HG03175 (cell line): ENCODE measurements around the gene OLFML1.

Experiments
- ATAC-seq: cut with Tn5 transposase; IDR thresholded peaks from one replicate; pipeline ENCODE4 v1.9.1; 2021; ENCODE audit warnings: mild to moderate bottlenecking, moderate library complexity; ENCODE audit not compliant: unreplicated experiment

OLFML1 gene

DNA sequence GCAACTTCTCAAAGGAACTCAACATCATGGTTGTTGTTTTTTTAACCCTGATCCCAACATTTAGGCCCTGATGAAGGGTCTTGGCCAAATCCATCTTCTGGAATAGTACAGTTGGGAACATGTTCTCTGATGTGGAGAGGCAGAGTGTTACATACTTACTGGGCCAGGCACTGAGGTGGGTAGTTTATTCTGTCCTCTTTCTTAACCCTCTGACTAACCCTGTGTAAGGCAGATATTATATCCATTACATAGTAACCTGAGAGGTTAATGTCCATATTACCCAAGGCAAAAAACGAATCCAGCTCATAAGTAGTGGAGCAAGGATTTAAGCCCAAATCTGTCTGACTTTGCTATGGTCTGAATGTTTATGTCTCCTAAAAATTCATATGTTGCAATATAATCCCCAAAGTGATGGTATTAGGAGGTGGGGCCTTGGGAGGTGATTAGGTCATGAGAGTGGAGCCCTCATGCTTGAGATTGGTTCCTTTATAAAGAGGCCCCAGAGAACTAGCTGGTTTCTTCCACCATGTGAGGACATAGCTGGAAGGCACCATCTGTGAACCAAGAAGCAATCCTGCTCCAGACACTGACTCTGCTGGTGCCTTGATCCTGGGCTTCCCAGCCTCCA, 44.8 kb downstream of the OLFML1 start:
- ATAC-seq: no peak

GRCh38 chr11:7531011-7531410, 45.7 kb downstream of the OLFML1 start:
- no peak for ATAC-seq

GRCh38 chr11:7532405-7533145, 47.3 kb downstream of the OLFML1 start:
- ATAC-seq: no peak

DNA sequence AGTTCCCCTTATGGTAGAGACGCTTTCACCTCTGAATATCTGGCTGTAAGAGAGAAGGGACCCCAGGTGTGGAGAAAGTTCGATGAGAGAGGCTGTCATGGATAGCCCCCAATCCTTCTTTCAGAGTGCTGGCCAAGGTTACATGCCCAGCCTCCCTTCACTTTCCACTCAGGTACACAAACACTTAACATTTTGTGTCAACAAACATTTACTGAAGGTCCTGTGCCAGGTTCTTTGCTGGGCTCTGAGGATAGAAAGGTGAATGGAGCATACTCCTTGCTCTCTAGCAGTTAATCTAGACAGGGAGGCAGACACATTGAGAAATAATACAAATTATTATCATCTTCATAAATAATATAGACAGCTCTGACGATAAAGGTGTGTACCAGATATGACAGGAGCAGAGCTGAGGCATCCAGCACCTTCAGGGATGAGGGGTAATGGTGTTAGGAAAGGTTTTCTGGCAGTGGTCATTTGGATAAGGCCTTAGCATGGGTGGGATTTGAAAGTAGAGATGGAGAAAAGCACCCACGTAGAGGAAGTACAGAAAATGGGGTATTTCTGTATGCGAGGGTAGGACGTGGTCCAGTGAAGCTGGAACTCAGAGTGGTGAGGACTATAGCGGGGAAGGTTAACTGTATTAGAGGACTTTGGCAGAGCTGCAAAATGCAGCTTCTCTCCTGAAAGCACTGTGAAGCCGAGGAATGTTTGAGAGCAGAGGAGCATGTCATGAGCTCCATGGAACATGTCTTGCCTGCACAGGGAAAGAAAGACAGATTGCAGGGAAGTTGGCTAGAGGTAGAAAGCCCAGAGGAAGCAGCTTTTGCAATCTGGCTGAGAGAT, 48.1 kb downstream of the OLFML1 start:
- no peak for ATAC-seq

- no peak for ATAC-seq
Observed at GRCh38 chr11:7534042-7534378, 48.7 kb downstream of the OLFML1 start.

DNA sequence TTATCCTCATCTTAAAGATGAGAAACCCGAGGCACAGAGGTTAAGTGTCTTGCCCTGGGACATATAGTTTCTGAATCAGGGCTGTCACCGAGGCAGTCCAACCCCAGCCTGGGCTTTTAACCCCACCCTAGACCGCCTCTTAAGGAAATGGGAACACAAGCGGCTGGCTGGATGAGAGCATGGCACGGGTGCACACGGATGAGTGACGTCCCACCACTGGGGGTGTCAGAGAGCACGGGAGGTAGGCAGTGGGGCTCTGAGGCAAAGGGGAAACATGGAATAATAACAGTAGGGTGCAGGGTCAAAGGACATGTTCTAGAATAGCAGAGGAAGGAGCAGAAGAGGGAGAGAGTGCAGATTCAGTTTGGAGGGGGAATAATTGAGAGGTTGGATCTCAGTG, 50.8 kb downstream of the OLFML1 start:
- ATAC-seq: no peak

DNA sequence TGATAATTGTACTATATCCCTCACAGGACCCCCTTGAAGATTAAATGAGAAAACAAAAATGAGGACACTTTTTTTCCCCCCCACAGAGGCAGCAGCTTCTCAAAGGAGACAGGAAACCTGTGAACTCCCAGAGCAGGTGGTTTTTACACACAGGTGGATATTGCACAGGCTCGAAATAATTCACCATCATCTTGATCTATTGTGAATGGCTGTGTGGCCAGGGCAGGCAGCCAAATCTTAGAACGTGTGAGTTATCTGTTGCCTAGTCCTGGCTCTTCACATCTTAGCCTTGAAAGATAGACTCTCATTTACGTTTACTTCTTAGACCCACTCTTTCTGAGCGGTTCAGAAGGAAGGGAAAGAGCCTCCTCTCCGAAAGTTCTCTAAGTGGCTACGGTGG, 52.0 kb downstream of the OLFML1 start:
- no peak for ATAC-seq

DNA sequence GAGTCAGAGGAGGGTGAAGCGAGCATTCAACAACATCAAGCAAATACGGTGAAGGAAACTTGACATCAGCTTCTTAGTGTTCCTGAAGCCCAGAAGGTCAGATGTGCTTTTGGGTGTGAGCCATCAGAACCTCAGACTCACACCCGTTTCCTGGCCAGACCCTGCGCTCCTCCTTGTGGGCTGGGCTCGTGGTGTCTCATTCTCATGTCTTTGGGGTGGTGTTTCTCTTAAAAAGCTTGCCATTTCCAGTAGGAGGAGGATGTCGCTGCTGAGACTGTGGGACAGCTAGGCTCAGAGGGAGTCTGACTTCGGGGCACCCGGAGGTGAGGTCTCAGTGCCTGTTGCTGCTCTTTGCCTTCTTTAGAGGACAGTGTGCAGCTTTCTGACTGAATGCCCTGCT, 52.7 kb downstream of the OLFML1 start:
- ATAC-seq: no peak

- ATAC-seq: no peak
Observed at GRCh38 chr11:7538466-7539454, 53.5 kb downstream of the OLFML1 start.

GRCh38 chr11:7540830-7541555, 55.7 kb downstream of the OLFML1 start:
- ATAC-seq: no peak

DNA sequence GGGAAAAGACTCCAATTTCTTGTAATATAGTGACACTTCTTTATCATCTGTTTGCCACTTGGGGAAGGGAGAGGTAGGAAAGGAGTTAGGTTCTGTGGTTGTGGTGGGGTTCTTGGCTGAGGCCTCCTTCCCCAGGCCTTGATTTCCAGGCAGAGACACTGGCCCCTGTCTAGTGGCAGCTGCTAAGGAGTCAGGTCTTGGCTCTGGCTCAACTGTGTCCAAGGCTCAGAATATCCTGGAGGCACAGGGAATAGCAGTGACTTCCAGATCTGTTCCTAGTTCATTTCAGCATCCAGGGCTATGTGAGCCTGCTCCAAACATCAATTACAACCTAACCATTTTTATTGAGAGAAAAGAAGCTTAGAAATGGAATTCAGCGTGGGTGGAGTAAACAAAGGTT, 58.0 kb downstream of the OLFML1 start:
- no peak for ATAC-seq

GRCh38 chr11:7544021-7544420, 58.7 kb downstream of the OLFML1 start:
- no peak for ATAC-seq

DNA sequence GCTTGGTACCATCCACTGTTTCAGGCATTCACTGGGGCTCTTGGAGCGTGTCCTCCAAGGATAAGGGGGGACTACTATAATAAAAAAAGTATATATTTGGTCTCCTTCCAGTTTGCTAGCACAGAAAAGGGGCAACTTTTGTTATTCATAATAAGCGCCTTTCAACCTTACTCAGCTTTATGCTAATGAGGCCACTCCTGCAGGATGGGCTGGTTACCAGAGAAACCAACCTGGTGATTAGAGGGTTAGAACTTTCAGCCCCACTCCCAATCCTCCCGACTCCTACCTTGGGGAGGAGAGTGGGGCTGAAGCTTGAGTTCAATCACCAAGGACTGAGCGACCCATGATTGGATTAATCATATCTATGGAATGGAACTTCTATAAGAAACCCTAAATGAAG, 60.3 kb downstream of the OLFML1 start:
- ATAC-seq: no peak

DNA sequence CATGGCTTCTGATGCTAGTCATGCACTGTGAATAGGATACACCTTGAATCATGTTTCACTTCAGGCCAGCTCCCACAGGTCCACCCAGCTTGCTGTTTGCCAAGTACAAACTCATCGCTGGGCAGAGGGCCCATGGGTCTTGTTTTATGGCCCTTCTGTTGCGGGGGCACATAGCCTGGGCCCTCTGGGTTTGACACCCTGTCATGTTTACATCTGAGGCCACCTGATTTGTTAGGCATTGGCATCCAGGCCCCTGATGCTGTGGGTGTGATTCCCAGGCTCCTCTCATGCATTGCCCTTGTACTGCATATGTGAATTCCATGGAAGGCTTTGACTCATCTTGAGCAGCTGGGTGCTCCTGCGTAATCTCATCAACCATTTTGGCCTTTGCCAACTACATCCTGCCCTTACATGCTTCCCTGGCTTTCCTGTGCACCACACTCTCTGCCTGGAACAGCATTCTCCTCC, 61.1 kb downstream of the OLFML1 start:
- ATAC-seq: no peak

DNA sequence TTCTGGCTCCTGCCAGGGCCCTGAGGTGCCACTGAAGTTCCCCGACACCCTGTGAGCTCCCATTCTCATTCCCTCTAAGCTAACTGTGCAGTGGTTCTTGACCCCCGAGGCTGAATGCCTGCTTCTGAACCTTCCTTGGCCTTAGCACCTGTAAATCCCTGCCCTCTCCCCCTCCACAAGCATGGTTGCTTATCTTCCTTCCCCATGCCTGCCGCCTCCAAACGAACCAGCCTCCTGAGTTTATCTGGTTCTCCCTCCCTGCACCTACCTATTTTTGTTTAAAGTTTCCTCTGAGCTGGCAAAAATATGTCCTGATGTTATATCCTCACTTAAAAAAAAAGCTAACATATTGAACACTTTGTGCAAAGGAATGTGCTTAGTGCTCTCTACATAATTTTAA, 62.4 kb downstream of the OLFML1 start:
- ATAC-seq: no peak

DNA sequence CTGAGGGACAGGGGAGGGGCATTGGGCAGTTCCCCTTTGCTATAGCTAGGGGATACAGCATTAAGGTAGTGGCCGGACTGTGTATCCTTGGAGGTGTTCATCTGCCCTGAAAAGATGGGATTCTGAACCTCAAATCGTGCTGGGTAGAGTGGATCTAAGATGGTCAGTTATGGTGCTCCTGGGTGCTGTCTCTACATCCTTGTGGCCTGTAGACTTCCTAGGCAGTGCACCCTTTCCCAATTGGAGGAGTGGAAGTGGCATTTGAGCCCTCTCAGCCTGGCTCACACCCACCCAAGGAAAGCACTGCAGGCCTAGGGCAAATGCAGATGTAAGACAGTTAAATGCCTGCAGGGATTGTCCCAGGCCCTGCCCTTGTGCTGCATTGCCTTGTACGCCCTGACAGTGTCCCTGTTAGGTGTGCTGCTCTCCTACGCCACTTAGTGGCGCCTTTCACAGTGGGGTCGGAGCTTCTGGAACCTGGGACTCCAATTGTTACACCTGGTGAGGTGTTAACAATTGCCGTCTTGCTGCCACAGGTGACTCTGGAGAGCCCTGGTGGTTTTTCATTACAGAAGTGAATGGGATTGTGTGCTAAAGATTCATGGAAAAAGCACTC, 63.5 kb downstream of the OLFML1 start:
- ATAC-seq: peak; percentile 81

DNA sequence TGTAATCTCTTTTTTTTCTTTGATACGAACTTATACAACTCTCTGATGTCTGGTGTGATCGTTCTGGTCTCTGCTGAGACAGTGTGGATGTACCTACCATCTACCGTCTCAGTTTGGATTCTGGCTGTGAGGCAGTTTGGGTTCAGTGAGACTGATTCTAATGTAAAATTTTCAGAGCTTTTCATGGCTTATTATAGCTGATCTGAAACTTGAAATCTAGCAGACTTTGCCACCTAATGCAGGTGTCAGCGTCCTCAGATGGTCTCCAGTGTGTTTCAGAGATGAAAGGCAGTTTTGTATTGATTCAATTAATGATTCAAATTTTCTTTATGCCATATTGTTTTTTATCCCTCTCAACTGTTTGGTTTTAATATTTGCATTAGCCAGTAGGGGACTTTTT, 64.4 kb downstream of the OLFML1 start:
- no peak for ATAC-seq

- no peak for ATAC-seq
Observed at GRCh38 chr11:7551571-7551970, 66.3 kb downstream of the OLFML1 start.

DNA sequence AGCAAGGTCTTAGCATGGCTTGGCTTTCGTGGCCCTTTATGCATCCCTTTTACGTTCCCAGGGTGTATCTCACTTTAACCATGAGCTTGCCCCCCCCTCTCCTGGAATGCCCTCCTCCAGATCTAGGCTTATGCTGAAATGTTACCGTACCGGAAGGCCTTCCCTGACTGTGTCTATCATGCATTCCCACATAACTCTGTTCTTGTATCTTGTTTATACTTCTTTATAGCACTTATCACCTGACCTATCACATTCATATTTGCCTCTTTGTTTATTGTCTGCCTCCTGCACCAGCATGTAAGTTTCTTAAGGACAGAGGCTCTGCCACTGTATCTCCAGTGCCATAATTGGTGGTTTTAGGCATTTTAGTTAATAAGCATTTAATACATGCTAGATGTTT, 67.4 kb downstream of the OLFML1 start:
- ATAC-seq: no peak
